Measurements from ENCODE around the gene ZFAND2B.

Gene ZFAND2B

GRCh38 chr2:219234331-219234730, 27.7 kb downstream of the ZFAND2B start:
- TF ChIP-seq CTCF (IDR thresholded peaks at IDR 0.05; ENCODE audit: low read depth, low read length, missing control alignments), result no peak
- DNase-seq (ENCODE audit: low read depth), result no peak

GRCh38 chr2:219243291-219243761, 36.7 kb downstream of the ZFAND2B start:
- no peak overlapping the region for H3K4me3 ChIP-seq (ENCODE audit: low read depth, low read length)
- TF ChIP-seq CTCF (IDR thresholded peaks at IDR 0.05; ENCODE audit: low read depth, low read length, missing control alignments), result no peak
- DNase-seq (ENCODE audit: low read depth), result no peak

More at GRCh38 chr2:219234331-219234730, 27.7 kb downstream of the ZFAND2B start:
- H3K4me3 ChIP-seq (ENCODE audit: low read depth, low read length), result no peak overlapping the region

GRCh38 chr2:219244789-219245147, 38.2 kb downstream of the ZFAND2B start:
- H3K4me3 ChIP-seq (ENCODE audit: low read depth, low read length), result peak overlapping the region; percentile 94
- no peak for TF ChIP-seq CTCF (IDR thresholded peaks at IDR 0.05; ENCODE audit: low read depth, low read length, missing control alignments)
- no peak for DNase-seq (ENCODE audit: low read depth)

GRCh38 chr2:219245148-219245898, 38.7 kb downstream of the ZFAND2B start, which contains the start of the genes GLB1L and STK16:
Gene GLB1L (minus strand): TSS chr2:219245444. CDS start chr2:219243573, 1,871 bp downstream.
Gene STK16 (plus strand): TSS chr2:219245479. CDS start chr2:219246000, 521 bp downstream.
- no peak for TF ChIP-seq CTCF (IDR thresholded peaks at IDR 0.05; ENCODE audit: low read depth, low read length, missing control alignments)
- peak within 1 kb of the TSS; percentile 94 for H3K4me3 ChIP-seq (ENCODE audit: low read depth, low read length)
- peak; percentile 72 for DNase-seq (ENCODE audit: low read depth)

- DNase-seq (ENCODE audit: low read depth), result no peak
- TF ChIP-seq CTCF (IDR thresholded peaks at IDR 0.05; ENCODE audit: low read depth, low read length, missing control alignments), result no peak
- peak overlapping the region; percentile 94 for H3K4me3 ChIP-seq (ENCODE audit: low read depth, low read length)
Measured at GRCh38 chr2:219245899-219246230, 39.3 kb downstream of the ZFAND2B start.

- TF ChIP-seq CTCF (IDR thresholded peaks at IDR 0.05; ENCODE audit: low read depth, low read length, missing control alignments), result no peak
- no peak for DNase-seq (ENCODE audit: low read depth)
- no peak overlapping the region for H3K4me3 ChIP-seq (ENCODE audit: low read depth, low read length)
Measured at GRCh38 chr2:219246559-219246958, 40.0 kb downstream of the ZFAND2B start.

All from GM12864 (cell line).